ENCODE results near the gene KCNE2. TPM values are rescaled to one million over a fixed set of nuclear protein-coding genes. Genes with fewer than 3 reads are reported as not detected.

The KCNE2 gene
- total and polyA plus RNA-seq, 2 experiments from 2014 or later = 0.28 to 0.55 TPM

DNA sequence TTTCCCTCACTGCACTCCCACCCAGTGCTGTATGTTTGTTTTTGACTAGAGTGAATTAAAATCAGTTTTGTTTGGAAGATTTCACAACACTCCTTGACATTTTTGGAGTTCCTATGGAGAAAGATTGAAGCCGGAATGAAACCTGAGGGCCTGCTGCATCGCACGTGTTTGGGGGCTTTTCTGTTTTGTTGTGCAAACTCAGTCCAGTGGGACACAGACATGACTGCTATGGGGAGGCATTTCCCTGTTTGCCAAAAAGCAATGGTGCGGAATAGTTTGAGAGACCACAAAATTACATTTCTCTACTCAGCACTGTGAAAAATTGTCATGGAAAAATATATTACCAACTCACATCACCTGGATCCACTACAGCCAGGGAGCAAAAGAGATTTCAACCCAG, 43.8 kb upstream of the KCNE2 start:
- Mint-ChIP-seq H3K4me1 (no peaks in the 10 kb centered on the region; the same call in 2 of the 3 replicates), H3K36me3 (ENCODE audit: low read depth) (no peaks in the 10 kb centered on the region), H3K4me3 (no peak overlapping the region), H3K9me3 (no peaks in the 10 kb centered on the region; the same call in 2 of the 3 replicates), H3K27ac (no peak overlapping the region), H3K27me3 (ENCODE audit: insufficient read depth, low read depth, poor library complexity) (no peaks in the 10 kb centered on the region)
- Histone ChIP-seq H3K4me1 (ENCODE audit: insufficient read depth) (no peaks in the 10 kb centered on the region), H3K27me3 (ENCODE audit: insufficient read depth) (no peaks in the 10 kb centered on the region), H3F3A (replicated peaks; ENCODE audit: low read depth) (no peaks in the 10 kb centered on the region), H4K20me1 (replicated peaks; ENCODE audit: insufficient read depth) (no peaks in the 10 kb centered on the region), H2AFZ (no peak overlapping the region), H3K36me3 (ENCODE audit: insufficient read depth) (no peaks in the 10 kb centered on the region), H3K79me2 (replicated peaks; ENCODE audit: insufficient read depth) (no peaks in the 10 kb centered on the region), H3K27ac (ENCODE audit: low read depth) (no peak overlapping the region), H3K9me2 (ENCODE audit: insufficient read depth) (peaks cover 10% of the 10 kb centered on the region), H3K4me2 (no peak overlapping the region), H3K4me3 (no peak overlapping the region)
- DNase-seq (ENCODE audit: low spot score) = no peak
- no peak for ATAC-seq
- TF ChIP-seq REST (IDR thresholded peaks at IDR 0.05; ENCODE audit: unreplicated experiment) (no peak), STAT1 (IDR thresholded peaks at IDR 0.05; ENCODE audit: unreplicated experiment) (no peak), ZNF114 (CRISPR knock-in tag; IDR thresholded peaks at IDR 0.05) (no peak), EZH2 (IDR thresholded peaks at IDR 0.05; ENCODE audit: low read depth, unreplicated experiment) (no peak), ZNF331 (CRISPR knock-in tag; IDR thresholded peaks at IDR 0.05; ENCODE audit: low read depth) (no peak), EZH2phosphoT487 (IDR thresholded peaks at IDR 0.05; ENCODE audit: unreplicated experiment) (no peak), CTCF (conservative IDR thresholded peaks at IDR 0.05; ENCODE audit: low read depth in 2 of 2) (no peak), JUNB (IDR thresholded peaks at IDR 0.05; ENCODE audit: unreplicated experiment) (no peak), ETS1 (IDR thresholded peaks at IDR 0.05) (no peak), CREB1 (CRISPR knock-in tag; IDR thresholded peaks at IDR 0.05; ENCODE audit: low read depth) (no peak), ZNF462 (CRISPR knock-in tag; IDR thresholded peaks at IDR 0.05) (no peak), NANOG (IDR thresholded peaks at IDR 0.05; ENCODE audit: borderline replicate concordance) (no peak), POLR2AphosphoS5 (IDR thresholded peaks at IDR 0.05; ENCODE audit: low read depth) (no peak)

All from GM23338 (cell line).